Suprapubic skin (tissue), 3 donors: ENCODE measurements around the gene FLNA.

Source experiments
- CTCF ChIP-seq, 2 donors: fragments of 200-600 bp in 1 of 2; fragments of 450-650 bp in 1 of 2; sonication (generic) in 1 of 2; IDR thresholded peaks; one replicate each; pipeline ENCODE4 v1.5.1; 2016 to 2019; ENCODE audit warnings: antibody characterized with exemption in 2 of 2, mild to moderate bottlenecking in 1 of 2, moderate library complexity in 1 of 2
- POLR2A ChIP-seq, 2 donors: fragments of 450-650 bp; IDR thresholded peaks; one replicate each; pipeline ENCODE4 v1.6.1; 2017; ENCODE audit warnings: antibody characterized with exemption in 2 of 2, mild to moderate bottlenecking in 2 of 2, moderate library complexity in 2 of 2

- TF ChIP-seq CTCF (IDR thresholded peaks at IDR 0.05) (no peak), POLR2A (IDR thresholded peaks at IDR 0.05) (no peak)
Measured at GRCh38 chrX:154417157-154417556, 42.7 kb upstream of the FLNA start.
